HepG2 (cell line): ENCODE data around the gene FANCE.

Source experiments
- BCL6 ChIP-seq: IDR thresholded peaks from 2 replicates; pipeline ENCODE4 v1.6.1; 2016; ENCODE audit warnings: missing genetic modification reagents, missing compliant biosample characterization
- CHD4 ChIP-seq: fragments of 200-600 bp; sonication (generic); IDR thresholded peaks from 2 replicates; pipeline ENCODE4 v1.7.0; 2017; ENCODE audit warnings: mild to moderate bottlenecking, low read length, borderline replicate concordance
- CREM ChIP-seq, 2 experiments: sonication (generic) in 1 of 2; formaldehyde crosslinking in 1 of 2; IDR thresholded peaks; 2 replicates each; pipeline versions ENCODE4 v1.4.0 to v1.6.1; 2016 to 2020; ENCODE audit warnings: antibody characterized with exemption in 1 of 2, mild to moderate bottlenecking in 1 of 2, missing genetic modification reagents in 1 of 2
- JUND ChIP-seq: sonication (generic); formaldehyde crosslinking; IDR thresholded peaks from 2 replicates; pipeline ENCODE4 v1.8.0; 2022; ENCODE audit warnings: mild to moderate bottlenecking, missing genetic modification reagents
- ZNF138 ChIP-seq: sonication (generic); formaldehyde crosslinking; IDR thresholded peaks from 2 replicates; pipeline ENCODE4 v1.5.0; 2020; ENCODE audit warnings: mild to moderate bottlenecking, low read depth, missing genetic modification reagents
- ZNF496 ChIP-seq: sonication (generic); formaldehyde crosslinking; IDR thresholded peaks from 2 replicates; pipeline ENCODE4 v1.8.1; 2023; ENCODE audit warnings: mild to moderate bottlenecking, moderate library complexity, missing genetic modification reagents; ENCODE audit not compliant: insufficient replicate concordance
- TF ChIP-seq, protein P1 (sequence below): IDR thresholded peaks from 2 replicates; pipeline ENCODE4 v1.6.1; 2012; ENCODE audit warnings: inconsistent platforms
- TF ChIP-seq, protein P2 (sequence below): sonication (generic); formaldehyde crosslinking; IDR thresholded peaks from 2 replicates; pipeline ENCODE4 v1.5.0; 2020; ENCODE audit warnings: mild to moderate bottlenecking, missing genetic modification reagents, moderate library complexity
- TF ChIP-seq, protein P3 (sequence below): sonication (generic); formaldehyde crosslinking; IDR thresholded peaks from 2 replicates; pipeline ENCODE4 v1.8.1; 2023; ENCODE audit warnings: missing genetic modification reagents, inconsistent platforms, borderline replicate concordance

DNA sequence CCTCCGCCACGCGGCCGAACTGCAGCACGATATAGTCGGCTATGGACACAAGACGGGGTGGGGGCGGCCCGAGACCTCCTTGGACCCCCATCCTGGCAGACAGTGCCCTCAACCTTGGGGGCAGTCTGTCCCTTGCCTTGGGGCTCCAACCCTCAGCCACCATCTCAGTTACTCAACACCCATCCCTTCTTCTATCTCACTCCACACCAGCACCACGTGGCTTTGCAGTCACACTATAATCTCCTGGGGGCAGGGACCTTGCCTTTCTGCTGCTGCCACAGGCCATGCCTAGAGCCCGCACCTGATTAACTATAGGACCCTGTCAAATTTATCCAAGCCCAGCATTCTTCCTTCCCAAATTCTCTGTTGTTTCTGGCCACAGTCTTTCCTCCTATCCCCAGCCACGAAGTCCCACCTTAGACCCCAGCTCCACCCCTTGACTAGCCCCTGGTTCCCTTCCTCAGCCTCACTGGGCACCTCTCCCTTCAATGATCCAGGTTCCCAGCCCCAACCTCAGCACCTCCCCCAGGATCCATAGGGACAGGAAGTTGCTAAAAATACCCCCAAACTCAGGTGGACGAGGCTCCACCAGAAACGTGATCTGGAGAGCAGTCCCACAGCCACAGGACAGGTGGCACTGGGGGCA, 46.4 kb downstream of the FANCE start:
- TF ChIP-seq, protein P1, sequence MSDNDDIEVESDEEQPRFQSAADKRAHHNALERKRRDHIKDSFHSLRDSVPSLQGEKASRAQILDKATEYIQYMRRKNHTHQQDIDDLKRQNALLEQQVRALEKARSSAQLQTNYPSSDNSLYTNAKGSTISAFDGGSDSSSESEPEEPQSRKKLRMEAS: peak; percentile 55; the same call in 1 of the 2 replicates
- TF ChIP-seq CHD4: no peak
- TF ChIP-seq, protein P2, sequence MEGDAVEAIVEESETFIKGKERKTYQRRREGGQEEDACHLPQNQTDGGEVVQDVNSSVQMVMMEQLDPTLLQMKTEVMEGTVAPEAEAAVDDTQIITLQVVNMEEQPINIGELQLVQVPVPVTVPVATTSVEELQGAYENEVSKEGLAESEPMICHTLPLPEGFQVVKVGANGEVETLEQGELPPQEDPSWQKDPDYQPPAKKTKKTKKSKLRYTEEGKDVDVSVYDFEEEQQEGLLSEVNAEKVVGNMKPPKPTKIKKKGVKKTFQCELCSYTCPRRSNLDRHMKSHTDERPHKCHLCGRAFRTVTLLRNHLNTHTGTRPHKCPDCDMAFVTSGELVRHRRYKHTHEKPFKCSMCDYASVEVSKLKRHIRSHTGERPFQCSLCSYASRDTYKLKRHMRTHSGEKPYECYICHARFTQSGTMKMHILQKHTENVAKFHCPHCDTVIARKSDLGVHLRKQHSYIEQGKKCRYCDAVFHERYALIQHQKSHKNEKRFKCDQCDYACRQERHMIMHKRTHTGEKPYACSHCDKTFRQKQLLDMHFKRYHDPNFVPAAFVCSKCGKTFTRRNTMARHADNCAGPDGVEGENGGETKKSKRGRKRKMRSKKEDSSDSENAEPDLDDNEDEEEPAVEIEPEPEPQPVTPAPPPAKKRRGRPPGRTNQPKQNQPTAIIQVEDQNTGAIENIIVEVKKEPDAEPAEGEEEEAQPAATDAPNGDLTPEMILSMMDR (CRISPR knock-in tag): no peak
- TF ChIP-seq BCL6 (CRISPR knock-in tag): no peak
- no peak for TF ChIP-seq ZNF138 (CRISPR knock-in tag)
- TF ChIP-seq CREM (IDR thresholded peaks at IDR 0.05): no peak
- no peak for TF ChIP-seq CREM (CRISPR knock-in tag; IDR thresholded peaks at IDR 0.05)
- TF ChIP-seq, protein P3, sequence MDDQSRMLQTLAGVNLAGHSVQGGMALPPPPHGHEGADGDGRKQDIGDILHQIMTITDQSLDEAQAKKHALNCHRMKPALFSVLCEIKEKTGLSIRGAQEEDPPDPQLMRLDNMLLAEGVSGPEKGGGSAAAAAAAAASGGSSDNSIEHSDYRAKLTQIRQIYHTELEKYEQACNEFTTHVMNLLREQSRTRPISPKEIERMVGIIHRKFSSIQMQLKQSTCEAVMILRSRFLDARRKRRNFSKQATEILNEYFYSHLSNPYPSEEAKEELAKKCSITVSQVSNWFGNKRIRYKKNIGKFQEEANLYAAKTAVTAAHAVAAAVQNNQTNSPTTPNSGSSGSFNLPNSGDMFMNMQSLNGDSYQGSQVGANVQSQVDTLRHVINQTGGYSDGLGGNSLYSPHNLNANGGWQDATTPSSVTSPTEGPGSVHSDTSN: no peak
- TF ChIP-seq ZNF496: no peak
- no peak for TF ChIP-seq JUND (CRISPR knock-in tag)
